HCT116 (cell line): ENCODE data around the gene SLC25A19. TPM values are rescaled to one million over a fixed set of nuclear protein-coding genes. Genes with fewer than 3 reads are reported as not detected.

Experiments used
- ATAC-seq: fragments of 200-7000 bp; cut with Tn5 transposase; 2 replicates; pipeline ENCODE4 v1.9.1; 2020; ENCODE audit warnings: mild to moderate bottlenecking, moderate library complexity
- BruUV-seq: library from RNA; stranded (reverse); fragments of 400-500 nt; replicated peaks from 2 replicates; lab custom pipeline; 2021; lab: Mats Ljungman, UMichigan
- CTCF ChIA-PET: fragments of 300-600 bp; sonication (Branson Sonifier 250); formaldehyde crosslinking; loops from one replicate; lab custom pipeline; 2021; ENCODE audit warnings: antibody characterized with exemption; lab: Charles Lee
- POLR2A ChIA-PET: fragments of 300-600, 350-600 bp; sonication (Branson Sonifier 250); formaldehyde crosslinking; loops from one replicate; lab custom pipeline; 2021; ENCODE audit warnings: antibody characterized with exemption; lab: Charles Lee
- RAD21 ChIA-PET, 2 experiments: fragments of 300-600 bp; sonication (Branson Sonifier 250); formaldehyde crosslinking; loops; one replicate each; lab custom pipeline; 2023; ENCODE audit warnings: low total read pairs in 2 of 2; ENCODE audit not compliant: uncharacterized antibody in 2 of 2, unreplicated experiment in 2 of 2, low non-redundant PET in 1 of 2; lab: Charles Lee
- DNase-seq: peaks from one replicate; pipeline ENCODE4 v3.0.0-alpha.2; 2010; ENCODE audit warnings: low read depth, low spot score
- H2AFZ ChIP-seq: fragments of 200-600 bp; shearing (Covaris generic), sonication (generic); 2 replicates; pipeline ENCODE4 v1.6.1; 2017; ENCODE audit warnings: low read depth, mixed run types, mixed read lengths, antibody characterized with exemption, low read length; ENCODE audit not compliant: poor library complexity, severe bottlenecking
- H3K27ac ChIP-seq: 2 replicates; pipeline ENCODE4 v1.5.1; 2012; ENCODE audit warnings: low read depth, low read length
- H3K27me3 ChIP-seq: fragments of 200-600 bp; sonication (generic); 2 replicates; pipeline ENCODE4 v1.6.1; 2016; ENCODE audit warnings: mixed run types, low read length, mixed read lengths; ENCODE audit not compliant: insufficient read depth
- H3K36me3 ChIP-seq, 2 experiments: fragments of 200-500 bp in 1 of 2; fragments of 200-600 bp in 1 of 2; sonication (Bioruptor generic) in 1 of 2; sonication (generic) in 1 of 2; 2 replicates each; pipeline versions ENCODE4 v1.5.1 to v1.6.1; 2014 to 2016; ENCODE audit warnings: low read length in 2 of 2, inconsistent platforms in 1 of 2, mixed read lengths in 1 of 2, mixed run types in 1 of 2; ENCODE audit not compliant: insufficient read depth in 2 of 2, control insufficient read depth in 1 of 2
- H3K4me1 ChIP-seq, 2 experiments: fragments of 200-600 bp in 1 of 2; sonication (generic) in 1 of 2; 2 replicates each; pipeline versions ENCODE4 v1.5.1 to v1.6.1; 2012 to 2017; ENCODE audit warnings: low read length in 2 of 2, inconsistent platforms in 1 of 2, mild to moderate bottlenecking in 1 of 2, mixed read lengths in 1 of 2, mixed run types in 1 of 2, moderate library complexity in 1 of 2; ENCODE audit not compliant: insufficient read depth in 2 of 2, control insufficient read depth in 1 of 2
- H3K4me2 ChIP-seq: fragments of 200-600 bp; sonication (generic); 2 replicates; pipeline ENCODE4 v1.6.1; 2017; ENCODE audit warnings: mixed run types, low read length, mixed read lengths
- H3K4me3 ChIP-seq, 2 experiments: fragments of 200-600 bp in 1 of 2; sonication (generic) in 1 of 2; replicated peaks in 1 of 2; 2 replicates each; pipeline ENCODE4 v1.5.1; 2011 to 2016; ENCODE audit warnings: low read length in 2 of 2, control low read depth in 1 of 2, low read depth in 1 of 2, mild to moderate bottlenecking in 1 of 2, mixed read lengths in 1 of 2, mixed run types in 1 of 2
- H3K79me2 ChIP-seq: fragments of 200-600 bp; sonication (generic); 2 replicates; pipeline ENCODE4 v1.6.1; 2017; ENCODE audit warnings: mild to moderate bottlenecking, mixed run types, low read length, moderate library complexity, mixed read lengths; ENCODE audit not compliant: insufficient read depth
- H3K9ac ChIP-seq: fragments of 200-600 bp; sonication (generic); 2 replicates; pipeline ENCODE4 v1.6.1; 2016; ENCODE audit warnings: low read length, mixed read lengths
- H3K9me2 ChIP-seq: fragments of 200-600 bp; sonication (generic), shearing (Covaris generic); 2 replicates; pipeline ENCODE4 v1.6.1; 2017; ENCODE audit warnings: mixed run types, mild to moderate bottlenecking, moderate library complexity; ENCODE audit not compliant: insufficient read depth
- H3K9me3 ChIP-seq, 2 experiments: fragments of 200-500 bp in 1 of 2; fragments of 200-600 bp in 1 of 2; sonication (Bioruptor generic) in 1 of 2; sonication (generic) in 1 of 2; 2 replicates each; pipeline ENCODE4 v1.6.1; 2014 to 2017; ENCODE audit warnings: low read length in 2 of 2, mixed read lengths in 2 of 2, inconsistent platforms in 1 of 2, low read depth in 1 of 2, mild to moderate bottlenecking in 1 of 2, mixed run types in 1 of 2, moderate library complexity in 1 of 2; ENCODE audit not compliant: control insufficient read depth in 1 of 2, insufficient read depth in 1 of 2
- H4K20me1 ChIP-seq: fragments of 200-600 bp; sonication (generic), shearing (Covaris generic); 2 replicates; pipeline ENCODE4 v1.6.1; 2017; ENCODE audit warnings: mixed run types, mild to moderate bottlenecking, moderate library complexity; ENCODE audit not compliant: insufficient read depth
- CBX3 ChIP-seq: IDR thresholded peaks from 2 replicates; pipeline ENCODE4 v1.6.1; 2012; ENCODE audit warnings: low read depth
- CEBPB ChIP-seq: IDR thresholded peaks from 2 replicates; pipeline ENCODE4 v1.6.1; 2012; ENCODE audit warnings: low read depth
- EGR1 ChIP-seq: IDR thresholded peaks from 2 replicates; pipeline ENCODE4 v1.6.1; 2012; ENCODE audit warnings: low read depth
- FOSL1 ChIP-seq: IDR thresholded peaks from 2 replicates; pipeline ENCODE4 v1.6.1; 2012; ENCODE audit warnings: low read depth
- MAX ChIP-seq: IDR thresholded peaks from 2 replicates; pipeline ENCODE4 v1.6.1; 2012
- POLR2A ChIP-seq: IDR thresholded peaks from 2 replicates; pipeline ENCODE4 v1.7.0; 2011; ENCODE audit warnings: borderline replicate concordance; ENCODE audit not compliant: insufficient read depth, insufficient read length; ENCODE audit errors: extremely low read depth
- POLR2AphosphoS5 ChIP-seq: IDR thresholded peaks from 2 replicates; pipeline ENCODE4 v1.6.1; 2011; ENCODE audit warnings: mild to moderate bottlenecking, low read depth, low read length, moderate library complexity
- RAD21 ChIP-seq: IDR thresholded peaks from 2 replicates; pipeline ENCODE4 v1.6.1; 2012; ENCODE audit warnings: low read depth, mild to moderate bottlenecking
- SP1 ChIP-seq: IDR thresholded peaks from 2 replicates; pipeline ENCODE4 v1.6.1; 2012; ENCODE audit warnings: low read depth
- SRF ChIP-seq: IDR thresholded peaks from 2 replicates; pipeline ENCODE4 v1.6.1; 2012; ENCODE audit warnings: low read depth
- TCF7L2 ChIP-seq: IDR thresholded peaks from 2 replicates; pipeline ENCODE4 v1.7.0; 2011; ENCODE audit warnings: borderline replicate concordance, inconsistent platforms; ENCODE audit not compliant: insufficient read depth, insufficient read length; ENCODE audit errors: extremely low read depth
- ZNF274 ChIP-seq: fragments of 200-500 bp; sonication (Bioruptor generic); IDR thresholded peaks from 2 replicates; pipeline ENCODE4 v1.6.1; 2014; ENCODE audit warnings: mild to moderate bottlenecking, low read depth, low read length, inconsistent platforms
- intact Hi-C: fragments of 100-400 bp; cut with micrococcal nuclease; formaldehyde crosslinking; loops from 2 replicates; pipeline ENCODE4 v1.10.0; 2022
- total RNA-seq: library from RNA; stranded (reverse); gene quantifications from one replicate; pipeline ENCODE4 v1.2.1, GENCODE V29; 2021; ENCODE audit not compliant: unreplicated experiment
- TF ChIP-seq, protein P1 (sequence below): IDR thresholded peaks from 2 replicates; pipeline ENCODE4 v1.6.1; 2011; ENCODE audit warnings: mild to moderate bottlenecking, low read length, moderate library complexity; ENCODE audit not compliant: insufficient replicate concordance; ENCODE audit errors: extremely low read depth
- TF ChIP-seq, protein P2 (sequence below): IDR thresholded peaks from 2 replicates; pipeline ENCODE4 v1.6.1; 2012; ENCODE audit warnings: low read depth

Gene SLC25A19
- total RNA-seq, 1 experiment from 2014 or later: 38.7 TPM

GRCh38 chr17:75300280-75300679 is 11.0 kb upstream of the SLC25A19 start:
- H3K9me3 ChIP-seq: no peaks in the 10 kb centered on the region
- POLR2A ChIA-PET: interaction anchor here (1.9 kb wide), 1 partner anchor 11 kb away, joined by 11 read pairs; the partner anchor contains the start of gene SLC25A19
- H4K20me1 ChIP-seq: no peaks in the 10 kb centered on the region
- CTCF ChIA-PET: no interaction called here
- intact Hi-C loops: no loop called here
- no TSS peak for BruUV-seq
- H3K9me2 ChIP-seq: no peaks in the 10 kb centered on the region
- H3K79me2 ChIP-seq: no peaks in the 10 kb centered on the region
- no peak overlapping the region for H2AFZ ChIP-seq
- DNase-seq (no peak), ATAC-seq (no peak)
- no peak overlapping the region for H3K9ac ChIP-seq
- no peaks in the 10 kb centered on the region for H3K4me1 ChIP-seq
- H3K27ac ChIP-seq: no peak overlapping the region
- H3K4me2 ChIP-seq: no peak overlapping the region
- H3K27me3 ChIP-seq: no peaks in the 10 kb centered on the region
- H3K4me3 ChIP-seq: no peak overlapping the region
- TF ChIP-seq FOSL1 (no peak), EGR1 (no peak), POLR2A (no peak), CBX3 (no peak), TCF7L2 (no peak), POLR2AphosphoS5 (no peak), ZNF274 (no peak), RAD21 (no peak), SRF (no peak), CEBPB (no peak), SP1 (no peak), MAX (no peak)
- TF ChIP-seq, protein P1, sequence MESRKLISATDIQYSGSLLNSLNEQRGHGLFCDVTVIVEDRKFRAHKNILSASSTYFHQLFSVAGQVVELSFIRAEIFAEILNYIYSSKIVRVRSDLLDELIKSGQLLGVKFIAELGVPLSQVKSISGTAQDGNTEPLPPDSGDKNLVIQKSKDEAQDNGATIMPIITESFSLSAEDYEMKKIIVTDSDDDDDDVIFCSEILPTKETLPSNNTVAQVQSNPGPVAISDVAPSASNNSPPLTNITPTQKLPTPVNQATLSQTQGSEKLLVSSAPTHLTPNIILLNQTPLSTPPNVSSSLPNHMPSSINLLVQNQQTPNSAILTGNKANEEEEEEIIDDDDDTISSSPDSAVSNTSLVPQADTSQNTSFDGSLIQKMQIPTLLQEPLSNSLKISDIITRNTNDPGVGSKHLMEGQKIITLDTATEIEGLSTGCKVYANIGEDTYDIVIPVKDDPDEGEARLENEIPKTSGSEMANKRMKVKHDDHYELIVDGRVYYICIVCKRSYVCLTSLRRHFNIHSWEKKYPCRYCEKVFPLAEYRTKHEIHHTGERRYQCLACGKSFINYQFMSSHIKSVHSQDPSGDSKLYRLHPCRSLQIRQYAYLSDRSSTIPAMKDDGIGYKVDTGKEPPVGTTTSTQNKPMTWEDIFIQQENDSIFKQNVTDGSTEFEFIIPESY: no peak
- TF ChIP-seq, protein P2, sequence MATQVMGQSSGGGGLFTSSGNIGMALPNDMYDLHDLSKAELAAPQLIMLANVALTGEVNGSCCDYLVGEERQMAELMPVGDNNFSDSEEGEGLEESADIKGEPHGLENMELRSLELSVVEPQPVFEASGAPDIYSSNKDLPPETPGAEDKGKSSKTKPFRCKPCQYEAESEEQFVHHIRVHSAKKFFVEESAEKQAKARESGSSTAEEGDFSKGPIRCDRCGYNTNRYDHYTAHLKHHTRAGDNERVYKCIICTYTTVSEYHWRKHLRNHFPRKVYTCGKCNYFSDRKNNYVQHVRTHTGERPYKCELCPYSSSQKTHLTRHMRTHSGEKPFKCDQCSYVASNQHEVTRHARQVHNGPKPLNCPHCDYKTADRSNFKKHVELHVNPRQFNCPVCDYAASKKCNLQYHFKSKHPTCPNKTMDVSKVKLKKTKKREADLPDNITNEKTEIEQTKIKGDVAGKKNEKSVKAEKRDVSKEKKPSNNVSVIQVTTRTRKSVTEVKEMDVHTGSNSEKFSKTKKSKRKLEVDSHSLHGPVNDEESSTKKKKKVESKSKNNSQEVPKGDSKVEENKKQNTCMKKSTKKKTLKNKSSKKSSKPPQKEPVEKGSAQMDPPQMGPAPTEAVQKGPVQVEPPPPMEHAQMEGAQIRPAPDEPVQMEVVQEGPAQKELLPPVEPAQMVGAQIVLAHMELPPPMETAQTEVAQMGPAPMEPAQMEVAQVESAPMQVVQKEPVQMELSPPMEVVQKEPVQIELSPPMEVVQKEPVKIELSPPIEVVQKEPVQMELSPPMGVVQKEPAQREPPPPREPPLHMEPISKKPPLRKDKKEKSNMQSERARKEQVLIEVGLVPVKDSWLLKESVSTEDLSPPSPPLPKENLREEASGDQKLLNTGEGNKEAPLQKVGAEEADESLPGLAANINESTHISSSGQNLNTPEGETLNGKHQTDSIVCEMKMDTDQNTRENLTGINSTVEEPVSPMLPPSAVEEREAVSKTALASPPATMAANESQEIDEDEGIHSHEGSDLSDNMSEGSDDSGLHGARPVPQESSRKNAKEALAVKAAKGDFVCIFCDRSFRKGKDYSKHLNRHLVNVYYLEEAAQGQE: no peak
- RAD21 ChIA-PET: no interaction called here
- H3K36me3 ChIP-seq: no peaks in the 10 kb centered on the region
